Measurements from ENCODE around the gene TRPM2.
"Not testable (repeated sequence)": the region's sequence is repeated elsewhere in the genome, so short reads cannot be mapped to it uniquely, and the experiment has no call there.

Gene TRPM2

DNA sequence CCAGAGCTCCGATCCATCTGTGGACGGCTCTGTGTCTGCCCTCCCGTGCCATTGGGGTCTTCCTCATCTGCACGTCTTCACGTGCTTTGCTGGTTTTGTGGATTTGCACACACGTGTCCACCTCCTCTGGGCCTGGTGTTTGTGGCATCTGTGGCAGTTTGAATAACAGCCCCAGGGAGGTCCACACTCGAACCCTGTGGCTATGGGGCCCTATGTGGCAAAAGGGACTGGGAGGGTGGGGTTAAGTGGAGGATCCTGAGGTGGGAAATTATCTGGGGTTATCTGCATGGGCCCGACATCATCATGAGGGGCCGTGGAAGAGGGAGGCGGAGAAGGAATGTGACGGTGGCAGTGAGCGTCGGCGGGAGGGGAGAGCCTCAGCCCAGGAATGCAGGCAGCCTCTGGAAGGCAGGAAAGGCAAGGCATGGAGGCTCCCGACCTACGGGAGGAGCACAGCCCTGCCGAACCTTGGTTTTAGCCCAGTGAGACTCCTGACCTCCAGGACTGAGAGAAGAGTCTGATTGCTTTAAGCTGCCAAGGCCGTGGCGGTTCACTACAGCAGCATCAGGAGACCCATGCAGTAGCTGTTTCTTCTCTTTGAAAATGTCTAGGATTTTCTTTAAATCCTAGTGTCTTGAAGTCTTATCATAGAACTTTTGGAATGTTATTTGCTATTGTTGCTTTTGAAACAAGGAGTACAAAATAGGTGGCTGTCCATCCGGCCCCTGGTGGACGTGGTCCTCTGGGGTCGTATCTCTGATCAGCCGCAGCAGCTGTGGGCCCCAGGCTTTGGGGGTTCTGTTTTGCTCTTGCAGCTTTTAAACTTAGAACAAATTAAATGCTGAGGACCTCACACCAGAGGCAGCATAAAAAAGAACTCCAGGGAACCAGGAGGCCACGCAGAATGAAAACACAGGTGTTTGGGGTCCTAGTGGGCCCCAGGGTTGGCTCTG lies 61.9 kb downstream of the TRPM2 start:
- DNase-seq (ENCODE audit: low spot score): no peak

DNA sequence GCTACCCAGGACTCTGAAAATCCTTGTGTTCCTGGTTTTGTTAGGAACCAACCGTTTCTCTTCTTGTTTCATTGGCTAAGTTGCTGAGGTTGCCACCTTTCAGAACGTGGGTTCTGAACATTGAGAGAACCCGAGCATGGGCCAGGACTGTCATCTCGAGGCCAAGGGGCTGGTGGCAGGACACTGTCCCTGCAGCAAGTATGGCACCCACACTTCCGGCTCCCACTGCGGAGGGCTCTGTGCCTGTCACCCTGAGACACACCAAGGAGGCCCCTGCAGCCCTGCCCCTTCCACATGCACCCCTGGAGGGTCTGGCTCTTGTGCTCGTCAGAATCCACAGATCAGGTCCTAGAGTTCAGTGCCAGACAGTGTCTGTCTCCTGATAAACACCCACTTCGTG lies 62.8 kb downstream of the TRPM2 start:
- no peak for DNase-seq (ENCODE audit: low spot score)

DNA sequence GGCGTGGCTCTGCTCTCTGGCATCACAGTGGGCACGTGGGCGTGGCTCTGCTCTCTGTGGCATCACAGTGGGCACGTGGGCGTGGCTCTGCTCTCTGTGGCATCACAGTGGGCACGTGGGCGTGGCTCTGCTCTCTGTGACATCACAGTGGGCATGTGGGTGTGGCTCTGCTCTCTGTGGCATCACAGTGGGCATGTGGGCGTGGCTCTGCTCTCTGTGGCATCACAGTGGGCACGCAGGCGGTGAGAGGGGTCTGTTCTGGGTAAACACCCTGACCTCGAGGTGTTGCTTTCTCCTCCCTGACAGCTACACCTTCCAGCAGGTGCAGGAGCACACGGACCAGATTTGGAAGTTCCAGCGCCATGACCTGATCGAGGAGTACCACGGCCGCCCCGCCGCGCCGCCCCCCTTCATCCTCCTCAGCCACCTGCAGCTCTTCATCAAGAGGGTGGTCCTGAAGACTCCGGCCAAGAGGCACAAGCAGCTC lies 64.2 kb downstream of the TRPM2 start:
- not testable (repeated sequence) for DNase-seq (ENCODE audit: low spot score)

DNA sequence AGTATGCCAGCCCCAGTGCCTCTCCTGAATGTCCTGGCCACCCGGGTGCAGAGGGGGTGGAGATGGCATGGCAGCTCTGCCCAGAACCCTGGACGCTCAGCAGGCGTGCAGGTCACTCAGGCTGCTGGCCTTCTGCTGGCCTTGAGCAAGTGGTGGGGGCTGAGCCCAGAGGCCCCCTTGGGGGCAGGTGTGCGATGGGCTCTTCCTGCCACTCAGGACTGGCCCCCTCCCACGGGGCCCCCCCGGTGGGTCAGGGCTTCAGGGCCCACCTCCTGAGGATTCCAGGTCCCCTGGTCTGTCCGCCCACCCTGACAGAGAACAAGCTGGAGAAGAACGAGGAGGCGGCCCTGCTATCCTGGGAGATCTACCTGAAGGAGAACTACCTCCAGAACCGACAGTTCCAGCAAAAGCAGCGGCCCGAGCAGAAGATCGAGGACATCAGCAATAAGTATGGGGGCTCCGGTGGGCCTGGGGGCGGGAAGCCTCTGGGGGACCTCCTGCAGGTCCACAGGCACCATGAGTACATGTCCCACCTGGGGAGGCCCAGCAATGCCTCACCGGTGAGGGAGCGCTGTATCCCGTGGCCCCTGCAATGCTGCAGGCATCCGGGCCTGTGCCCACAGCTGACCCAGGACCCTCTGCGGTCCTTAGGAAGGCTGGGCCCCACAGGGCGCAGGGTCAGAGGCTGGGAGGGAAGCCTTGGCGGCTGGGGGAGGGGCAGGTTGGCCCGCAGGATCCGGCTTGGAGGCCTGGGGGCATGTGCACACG lies 64.9 kb downstream of the TRPM2 start:
- DNase-seq (ENCODE audit: low spot score): no peak

DNA sequence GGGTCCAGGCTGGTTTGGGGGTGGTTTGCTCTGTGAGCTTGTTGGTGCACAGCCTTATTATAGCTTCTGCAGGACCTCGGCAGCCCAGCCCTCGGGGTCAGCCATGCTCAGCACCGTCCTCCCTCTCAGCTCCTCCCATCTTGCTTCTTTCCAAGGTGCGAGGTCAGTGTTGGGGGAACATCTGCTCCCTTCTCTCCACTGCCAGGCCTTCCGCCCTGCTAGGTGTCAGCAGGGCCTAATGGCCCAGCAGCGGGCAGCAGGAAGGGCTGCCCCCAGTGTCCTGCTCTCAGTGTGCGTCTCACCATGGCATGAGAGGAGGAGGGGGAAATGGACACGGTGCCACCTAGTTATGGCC lies 65.4 kb downstream of the TRPM2 start:
- no peak for DNase-seq (ENCODE audit: low spot score)

DNA sequence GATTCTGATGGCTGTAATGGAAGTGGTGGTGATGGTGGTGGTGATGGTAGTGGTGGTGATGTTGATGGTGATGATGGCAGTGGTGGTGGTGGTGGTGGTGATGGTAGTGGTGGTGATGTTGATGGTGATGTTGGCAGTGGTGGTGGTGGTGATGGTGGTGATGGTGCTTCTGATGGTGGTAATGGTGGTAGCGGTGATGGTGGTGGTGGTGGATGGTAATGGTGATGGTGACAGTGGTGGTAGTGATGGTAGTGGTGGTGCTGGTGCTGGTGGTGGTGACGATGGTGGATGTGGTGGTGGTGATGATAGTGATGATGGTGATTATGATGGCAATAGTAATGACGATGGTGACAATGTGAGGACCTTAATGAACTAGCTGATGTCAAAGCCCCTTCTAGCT lies 66.3 kb downstream of the TRPM2 start:
- no peak for DNase-seq (ENCODE audit: low spot score)

DNA sequence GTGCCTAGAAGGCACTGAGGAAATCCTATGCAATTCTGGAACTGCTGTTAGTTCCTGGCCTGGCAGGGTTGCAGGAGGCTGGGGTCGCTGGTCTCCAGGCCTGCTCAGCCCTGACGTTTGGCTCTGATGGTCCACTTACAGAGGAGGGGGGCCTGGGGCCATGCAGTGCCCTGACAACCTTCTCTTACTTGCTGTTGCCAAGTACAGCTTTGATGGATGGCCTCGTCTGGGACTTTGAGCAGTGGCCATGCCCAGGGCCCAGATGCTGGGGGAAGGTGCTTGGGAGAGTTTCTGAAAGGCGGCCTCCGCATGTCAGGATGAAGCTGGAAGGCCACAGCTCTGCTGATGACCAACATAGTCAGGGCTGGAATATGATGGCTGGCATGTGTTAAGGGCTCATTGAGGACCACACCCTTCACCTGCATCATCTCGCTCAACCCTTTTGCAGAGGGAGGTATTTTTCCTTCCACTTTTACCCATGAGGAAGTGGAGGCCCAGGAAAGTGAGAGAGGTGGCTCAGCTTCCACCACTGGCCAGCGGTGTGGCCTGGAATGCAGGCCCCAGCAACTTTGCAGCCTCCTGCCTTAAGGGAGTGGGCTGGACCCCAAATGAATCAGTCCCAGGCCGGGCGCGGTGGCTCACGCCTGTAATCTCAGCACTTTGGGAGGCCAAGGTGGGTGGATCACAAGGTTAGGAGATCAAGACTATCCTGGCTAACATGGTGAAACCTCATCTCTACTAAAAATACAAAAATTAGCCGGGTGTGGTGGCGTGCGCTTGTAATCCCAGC lies 67.2 kb downstream of the TRPM2 start:
- no peak for DNase-seq (ENCODE audit: low spot score)

DNA sequence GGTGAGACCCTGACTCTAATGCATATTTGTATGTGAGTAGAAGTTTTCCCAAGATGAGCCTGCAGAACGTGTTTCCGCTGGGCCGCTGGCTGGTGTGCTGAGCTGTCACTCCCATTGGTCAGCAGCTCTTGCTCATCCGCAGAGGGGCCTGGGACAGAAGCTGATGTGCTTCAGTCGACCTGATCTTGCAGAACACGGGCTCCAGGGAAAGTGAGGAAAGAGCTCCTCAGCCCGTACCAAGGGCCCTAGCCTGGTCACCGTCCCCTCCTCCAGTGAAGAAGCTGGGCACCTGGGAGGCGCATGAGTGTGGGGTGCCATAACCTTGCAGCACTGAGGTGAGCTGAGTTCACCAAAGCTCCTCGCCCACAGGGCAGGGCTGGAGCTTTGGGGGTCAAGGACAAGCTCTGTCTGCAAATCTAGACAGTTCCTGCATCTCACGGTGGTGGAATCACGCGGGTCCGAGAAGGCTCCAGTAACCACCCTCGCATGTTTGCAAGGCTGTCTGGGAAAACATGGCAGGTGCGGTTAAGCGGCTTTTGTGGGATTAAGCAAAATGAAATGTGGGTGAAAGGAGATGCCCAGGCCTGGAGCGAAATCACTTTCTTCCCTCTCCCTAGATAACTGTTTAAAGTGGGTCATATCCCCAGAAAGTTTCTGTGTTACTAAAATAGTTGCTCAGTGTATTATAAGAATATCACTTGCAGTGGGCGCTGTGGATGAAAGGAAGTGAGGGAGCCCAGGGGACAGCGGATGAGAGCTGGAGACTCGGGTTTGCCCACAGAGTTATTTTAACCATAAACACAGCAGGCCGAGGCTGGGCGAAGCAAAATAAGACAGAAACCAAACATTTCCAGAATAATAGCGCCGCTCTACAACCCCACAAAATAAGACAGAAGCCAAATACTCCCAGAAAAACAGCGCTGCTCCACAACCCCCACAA lies 68.8 kb downstream of the TRPM2 start:
- no peak for DNase-seq (ENCODE audit: low spot score)

DNA sequence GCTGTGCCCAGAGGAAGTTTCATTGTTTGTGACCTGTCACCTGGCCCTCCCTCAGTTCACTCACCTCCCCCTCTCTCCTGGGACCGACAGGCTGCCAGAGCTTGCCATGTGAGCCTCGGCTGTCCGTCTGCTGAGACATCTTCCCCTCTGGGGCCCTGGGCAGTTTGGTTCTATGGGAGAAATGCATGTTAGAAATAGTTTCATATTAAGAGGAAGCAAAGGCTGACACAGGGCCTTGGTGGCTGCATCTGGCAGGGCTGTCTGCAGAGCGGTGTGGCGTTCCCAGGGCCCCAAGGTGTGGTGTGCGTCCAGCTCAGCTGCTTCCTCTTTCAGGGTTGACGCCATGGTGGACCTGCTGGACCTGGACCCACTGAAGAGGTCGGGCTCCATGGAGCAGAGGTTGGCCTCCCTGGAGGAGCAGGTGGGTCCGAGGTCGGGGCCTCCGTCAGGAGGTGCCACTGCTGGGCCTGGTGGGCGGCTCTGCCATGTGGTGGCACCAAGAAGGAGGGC lies 69.9 kb downstream of the TRPM2 start:
- DNase-seq (ENCODE audit: low spot score): no peak

DNA sequence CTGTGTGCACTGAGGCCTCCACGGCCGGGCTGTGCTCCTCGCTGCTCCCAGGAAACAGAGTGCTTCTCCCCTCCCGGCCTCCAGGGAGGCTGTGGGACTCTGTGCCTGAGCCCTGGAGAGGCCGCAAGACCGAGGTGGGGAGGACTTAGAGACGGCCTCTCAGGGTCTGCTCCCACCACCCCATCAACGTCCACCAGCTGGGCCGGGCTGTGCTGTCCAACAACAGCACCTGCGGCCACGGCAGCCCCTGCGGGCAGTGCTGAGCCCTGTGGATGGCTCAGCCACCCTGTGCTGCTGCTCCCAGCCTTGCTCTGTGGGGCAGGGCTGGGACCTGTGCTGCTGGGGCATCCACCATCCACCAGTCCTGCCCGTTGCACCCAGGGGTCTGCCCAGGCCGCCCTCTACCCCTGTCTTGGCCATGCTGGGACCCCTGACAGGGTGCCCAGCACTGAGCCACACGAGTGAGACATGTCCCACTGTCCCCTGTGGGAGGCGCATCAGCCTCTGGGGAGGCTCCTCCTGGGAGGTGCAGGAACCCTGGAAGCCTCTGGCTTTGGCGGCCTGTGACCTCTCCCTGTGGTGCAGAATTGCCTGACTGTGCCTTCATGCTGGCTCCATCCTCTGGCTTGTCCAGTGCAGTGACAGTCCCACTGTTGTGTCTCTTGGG lies 70.7 kb downstream of the TRPM2 start:
- DNase-seq (ENCODE audit: low spot score): no peak

DNA sequence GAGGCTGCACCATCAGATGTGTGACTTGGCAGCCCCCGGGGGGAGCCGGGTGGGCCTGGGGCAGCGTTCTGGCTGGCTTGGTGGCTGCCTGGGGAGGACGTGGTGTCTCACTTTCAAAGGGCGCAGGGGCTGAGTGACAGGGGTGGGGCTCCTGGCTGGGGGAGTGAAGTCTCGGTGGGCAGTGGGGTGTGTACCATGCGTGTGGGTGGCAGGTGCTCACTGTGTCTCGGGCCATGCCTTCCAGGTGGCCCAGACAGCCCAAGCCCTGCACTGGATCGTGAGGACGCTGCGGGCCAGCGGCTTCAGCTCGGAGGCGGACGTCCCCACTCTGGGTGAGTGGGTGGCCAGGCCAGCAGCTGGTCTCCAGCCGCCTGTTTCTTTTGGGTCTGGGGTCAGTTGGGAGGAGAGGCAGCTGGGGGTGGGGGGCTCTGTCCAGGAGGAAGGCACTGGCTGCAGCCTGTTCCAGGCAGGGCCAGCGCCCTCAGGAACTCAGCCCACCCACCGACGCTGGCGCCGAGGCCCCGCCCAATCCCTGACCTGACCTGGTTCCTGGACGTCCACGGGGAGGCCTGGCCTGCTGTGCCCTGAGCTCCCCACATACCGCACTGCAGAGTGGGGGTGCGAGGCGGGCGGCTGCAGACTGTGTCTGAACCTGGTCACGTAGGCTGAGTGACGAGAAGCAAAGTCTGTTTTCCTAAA lies 71.3 kb downstream of the TRPM2 start:
- DNase-seq (ENCODE audit: low spot score): no peak

DNA sequence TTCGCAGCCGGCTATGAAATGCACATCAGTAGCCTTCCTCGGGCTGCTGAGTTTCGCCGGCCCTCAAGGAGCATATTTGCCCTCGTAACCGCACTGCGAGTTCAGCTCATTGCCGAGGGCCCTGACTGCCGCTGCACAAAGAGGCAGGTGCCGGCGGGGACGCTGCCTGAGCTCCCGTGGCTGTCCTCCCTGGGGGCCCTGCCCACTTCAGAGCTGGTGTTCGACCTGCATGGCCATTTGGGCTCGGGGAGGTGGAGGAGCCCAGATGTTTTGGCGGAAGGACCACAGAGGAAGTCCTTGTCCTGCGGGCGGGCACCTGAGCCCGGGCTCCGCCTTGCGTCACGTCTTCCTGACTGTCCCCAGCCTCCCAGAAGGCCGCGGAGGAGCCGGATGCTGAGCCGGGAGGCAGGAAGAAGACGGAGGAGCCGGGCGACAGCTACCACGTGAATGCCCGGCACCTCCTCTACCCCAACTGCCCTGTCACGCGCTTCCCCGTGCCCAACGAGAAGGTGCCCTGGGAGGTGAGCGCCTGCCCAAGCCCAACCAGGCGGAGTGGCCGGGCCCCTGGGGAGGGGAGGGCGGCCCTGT lies 72.0 kb downstream of the TRPM2 start:
- no peak for DNase-seq (ENCODE audit: low spot score)

DNA sequence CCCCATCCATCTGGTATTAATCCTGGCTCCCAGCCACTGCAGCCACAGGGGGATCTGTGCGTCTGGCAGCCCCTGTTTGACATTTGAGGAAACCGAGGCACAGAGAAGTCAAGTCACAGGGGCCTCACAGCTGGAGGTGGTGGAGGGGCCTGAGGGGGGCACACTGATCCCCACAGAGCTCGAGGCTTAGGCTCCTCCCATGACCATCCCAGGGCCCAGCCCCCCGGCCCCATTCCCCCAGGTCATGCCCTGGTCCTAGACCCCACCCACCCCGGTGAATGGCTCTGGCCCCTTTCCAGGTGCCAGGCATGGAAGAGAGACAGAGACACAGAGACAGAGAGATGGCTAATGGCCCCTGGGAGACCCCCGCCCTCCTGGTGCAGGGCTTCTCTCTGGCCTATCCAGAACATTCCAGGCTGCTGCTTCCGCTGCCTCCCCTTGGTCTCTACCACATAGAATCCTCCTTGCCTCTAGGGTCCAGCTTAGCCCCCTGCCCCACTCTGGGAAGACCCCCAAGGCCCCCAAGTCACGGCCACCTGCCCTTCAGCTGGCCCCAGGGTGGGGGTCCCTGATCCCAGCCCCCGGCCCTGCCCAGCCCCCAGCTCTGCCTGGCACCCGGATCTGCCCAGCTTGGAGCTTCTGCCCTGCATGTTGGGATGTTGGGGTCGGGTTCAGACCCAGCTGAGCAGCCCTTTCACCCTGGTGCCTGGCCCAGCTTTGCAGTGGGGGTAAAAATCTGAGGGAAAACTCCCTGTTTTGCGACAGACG lies 72.7 kb downstream of the TRPM2 start:
- DNase-seq (ENCODE audit: low spot score): no peak

DNA sequence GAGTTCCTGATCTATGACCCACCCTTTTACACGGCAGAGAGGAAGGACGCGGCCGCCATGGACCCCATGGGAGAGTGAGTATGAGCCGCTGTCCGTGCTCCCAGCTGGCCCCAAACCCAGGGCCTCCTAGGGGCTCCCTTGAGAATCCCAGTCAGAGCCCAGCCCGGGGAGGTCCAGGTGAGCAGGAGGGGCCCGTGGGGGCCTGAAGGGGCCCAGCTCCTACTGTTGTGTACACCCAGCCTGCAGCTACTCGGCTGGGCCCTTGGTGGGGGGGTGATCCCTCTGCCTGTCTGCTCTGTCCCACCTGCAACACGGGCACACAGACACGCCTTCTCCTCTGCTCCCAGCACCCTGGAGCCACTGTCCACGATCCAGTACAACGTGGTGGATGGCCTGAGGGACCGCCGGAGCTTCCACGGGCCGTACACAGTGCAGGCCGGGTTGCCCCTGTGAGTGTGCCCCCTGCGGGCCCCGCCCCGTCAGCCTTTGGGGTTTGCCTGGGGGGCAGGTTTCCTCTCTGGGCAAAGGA lies 73.3 kb downstream of the TRPM2 start:
- no peak for DNase-seq (ENCODE audit: low spot score)

DNA sequence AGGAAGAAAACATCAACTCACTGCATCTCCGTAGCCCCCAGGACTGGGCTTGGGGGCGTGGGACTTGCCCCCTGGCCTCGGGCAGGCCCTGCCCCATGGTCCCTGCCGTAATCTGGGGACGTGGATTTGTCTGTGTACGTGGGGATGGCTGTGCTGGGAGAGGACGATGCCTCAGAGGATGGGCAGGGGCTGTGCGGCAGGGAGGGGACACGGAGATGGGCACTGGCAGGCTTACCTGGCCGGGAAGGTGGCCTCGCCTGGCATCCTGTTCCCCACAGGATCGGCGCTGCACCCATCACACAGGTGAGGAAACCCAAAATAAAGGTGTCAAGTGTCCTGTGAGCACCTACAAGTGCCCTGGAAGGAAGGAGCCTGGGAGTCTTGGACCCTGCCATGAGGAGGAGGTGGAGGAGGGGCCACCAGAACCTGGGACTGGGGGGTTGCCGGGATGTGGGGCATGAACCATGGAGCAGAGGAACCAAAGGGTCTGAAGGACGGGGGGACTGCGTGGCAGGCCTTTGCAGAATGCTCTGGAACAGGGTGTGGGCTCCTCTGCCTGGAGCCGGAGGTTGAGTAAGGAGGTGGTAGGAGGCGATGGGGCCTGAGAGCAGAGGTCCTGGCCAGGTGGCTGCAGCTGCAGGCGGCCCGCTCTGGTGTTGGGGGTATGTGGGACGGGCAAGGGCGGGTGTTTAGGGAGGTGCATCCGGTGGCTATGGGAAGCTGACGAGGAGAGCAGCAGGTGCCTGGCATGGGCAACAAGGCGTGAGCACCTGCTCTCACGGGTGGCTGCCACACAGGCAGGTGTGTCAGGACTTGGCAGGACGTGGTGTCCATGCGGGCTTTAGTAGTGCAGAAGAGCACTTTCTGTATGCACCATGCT lies 74.1 kb downstream of the TRPM2 start:
- no peak for DNase-seq (ENCODE audit: low spot score)

DNA sequence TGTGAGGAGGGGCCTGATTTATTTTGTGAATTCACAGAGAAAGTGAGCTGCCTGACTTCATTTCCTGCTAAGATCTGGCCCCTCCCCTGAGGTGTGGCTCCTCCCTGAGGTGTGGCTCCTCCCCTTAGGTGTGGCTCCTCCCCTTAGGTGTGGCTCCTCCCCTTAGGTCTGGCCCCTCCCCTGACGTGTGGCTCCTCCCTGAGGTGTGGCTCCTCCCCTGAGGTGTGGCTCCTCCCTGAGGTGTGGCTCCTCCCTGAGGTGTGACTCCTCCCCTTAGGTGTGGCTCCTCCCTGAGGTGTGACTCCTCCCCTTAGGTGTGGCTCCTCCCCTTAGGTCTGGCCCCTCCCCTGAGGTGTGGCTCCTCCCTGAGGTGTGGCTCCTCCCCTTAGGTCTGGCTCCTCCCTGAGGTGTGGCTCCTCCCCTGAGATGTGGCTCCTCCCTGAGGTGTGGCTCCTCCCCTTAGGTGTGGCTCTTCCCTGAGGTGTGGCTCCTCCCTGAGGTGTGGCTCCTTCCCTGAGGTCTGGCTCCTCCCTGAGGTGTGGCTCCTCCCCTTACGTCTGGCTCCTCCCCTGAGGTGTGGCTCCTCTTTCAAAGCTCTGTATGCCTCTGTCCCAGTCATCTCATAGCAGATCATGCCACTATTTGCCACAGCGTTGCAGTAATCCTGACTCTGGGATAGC lies 75.0 kb downstream of the TRPM2 start:
- no peak for DNase-seq (ENCODE audit: low spot score)

DNA sequence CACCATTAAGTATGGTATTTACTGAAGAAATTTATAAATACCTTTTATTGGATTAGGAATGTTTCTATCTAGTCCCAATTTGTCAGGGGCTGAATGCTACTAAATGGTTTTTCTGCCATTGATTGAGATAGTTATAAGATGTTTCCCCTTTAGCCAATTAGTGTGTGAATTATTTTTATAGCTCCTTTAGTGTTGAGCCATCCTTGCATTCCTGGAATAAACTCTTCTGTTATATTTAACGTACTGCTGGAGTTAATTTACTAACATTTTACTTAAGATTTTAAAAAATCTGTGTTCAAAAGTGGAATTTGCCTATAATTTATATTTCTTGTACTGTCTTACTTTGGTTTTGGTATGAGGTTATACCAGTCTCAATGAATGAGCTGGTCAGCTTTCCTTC lies 76.5 kb downstream of the TRPM2 start:
- no peak for DNase-seq (ENCODE audit: low spot score)

All from GM03348 (cell line).